GM23338 (cell line): Measurements from ENCODE around the gene OR8D2. TPM values are rescaled to one million over a fixed set of nuclear protein-coding genes. Genes with fewer than 3 reads are reported as not detected.

ENCODE experiments used
- ATAC-seq: fragments of 200-7000 bp; cut with Tn5 transposase; 3 replicates; pipeline ENCODE4 v1.9.1; 2020
- DNase-seq: peaks from one replicate; pipeline ENCODE4 v3.0.0-alpha.2; 2015; ENCODE audit warnings: low spot score
- H2AFZ ChIP-seq: fragments of 200-600 bp; sonication (generic); 2 replicates; pipeline ENCODE4 v1.8.0; 2016; ENCODE audit warnings: antibody characterized with exemption, mild to moderate bottlenecking, moderate library complexity
- H3F3A ChIP-seq: fragments of 200-600 bp; sonication (generic); replicated peaks from 2 replicates; pipeline ENCODE4 v1.8.0; 2017; ENCODE audit warnings: antibody characterized with exemption, mixed run types, low read depth
- H3K27ac ChIP-seq: fragments of 200-600 bp; sonication (generic); 2 replicates; pipeline ENCODE4 v1.6.1; 2016; ENCODE audit warnings: low read depth
- H3K27me3 ChIP-seq: fragments of 200-600 bp; sonication (generic); 2 replicates; pipeline ENCODE4 v1.8.0; 2016; ENCODE audit warnings: mild to moderate bottlenecking, mixed run types, moderate library complexity; ENCODE audit not compliant: insufficient read depth
- H3K36me3 ChIP-seq: fragments of 200-600 bp; sonication (generic); 2 replicates; pipeline ENCODE4 v1.8.0; 2016; ENCODE audit warnings: mild to moderate bottlenecking; ENCODE audit not compliant: insufficient read depth
- H3K4me1 ChIP-seq: fragments of 200-600 bp; sonication (generic); 2 replicates; pipeline ENCODE4 v1.8.0; 2016; ENCODE audit warnings: mild to moderate bottlenecking, moderate library complexity; ENCODE audit not compliant: insufficient read depth
- H3K4me2 ChIP-seq: fragments of 200-600 bp; sonication (generic); 2 replicates; pipeline ENCODE4 v1.7.1; 2017; ENCODE audit warnings: mixed run types
- H3K4me3 ChIP-seq: fragments of 200-600 bp; sonication (generic); 2 replicates; pipeline ENCODE4 v1.6.1; 2016; ENCODE audit warnings: mixed run types
- H3K79me2 ChIP-seq: fragments of 200-600 bp; sonication (generic); replicated peaks from 2 replicates; pipeline ENCODE4 v1.8.0; 2017; ENCODE audit warnings: mild to moderate bottlenecking; ENCODE audit not compliant: insufficient read depth
- H3K9me2 ChIP-seq: fragments of 200-600 bp; sonication (generic); 2 replicates; pipeline ENCODE4 v1.8.0; 2017; ENCODE audit not compliant: insufficient read depth
- H4K20me1 ChIP-seq: fragments of 200-600 bp; sonication (generic); replicated peaks from 2 replicates; pipeline ENCODE4 v1.8.0; 2017; ENCODE audit warnings: mild to moderate bottlenecking; ENCODE audit not compliant: insufficient read depth
- H3K27ac Mint-ChIP-seq: 2 replicates; pipeline ENCODE4 v1.8.0; 2020; ENCODE audit warnings: inconsistent platforms, mild to moderate bottlenecking, moderate library complexity, mixed read lengths
- H3K27me3 Mint-ChIP-seq: 3 replicates; pipeline ENCODE4 v1.8.0; 2022; ENCODE audit warnings: low read depth, mild to moderate bottlenecking, moderate library complexity, mixed read lengths, inconsistent platforms; ENCODE audit not compliant: insufficient read depth, poor library complexity
- H3K36me3 Mint-ChIP-seq: 3 replicates; pipeline ENCODE4 v1.8.0; 2021; ENCODE audit warnings: low read depth, mild to moderate bottlenecking, inconsistent platforms, moderate library complexity, mixed read lengths
- H3K4me1 Mint-ChIP-seq: 3 replicates; pipeline ENCODE4 v1.8.0; 2020; ENCODE audit warnings: mild to moderate bottlenecking, inconsistent platforms, mixed read lengths
- H3K4me3 Mint-ChIP-seq: 3 replicates; pipeline ENCODE4 v1.8.0; 2021; ENCODE audit warnings: moderate library complexity, mild to moderate bottlenecking, inconsistent platforms, mixed read lengths
- H3K9me3 Mint-ChIP-seq: 3 replicates; pipeline ENCODE4 v1.8.0; 2020; ENCODE audit warnings: moderate library complexity, mild to moderate bottlenecking, inconsistent platforms, mixed read lengths
- CREB1 ChIP-seq: fragments of 250-450 bp; sonication (Bioruptor Pico); IDR thresholded peaks from 2 replicates; pipeline ENCODE4 v1.5.0; 2020; ENCODE audit warnings: low read depth, mild to moderate bottlenecking, moderate library complexity
- CTCF ChIP-seq, 2 experiments: fragments of 200-600 bp in 1 of 2; sonication (generic) in 1 of 2; conservative IDR thresholded peaks; 2 replicates each; pipeline versions ENCODE4 v1.5.1 to v1.6.1; 2016 to 2017; ENCODE audit warnings: antibody characterized with exemption in 2 of 2, low read depth in 2 of 2, mild to moderate bottlenecking in 2 of 2, moderate library complexity in 1 of 2
- ETS1 ChIP-seq: IDR thresholded peaks from 2 replicates; pipeline ENCODE4 v1.6.1; 2016; ENCODE audit warnings: antibody characterized with exemption
- EZH2 ChIP-seq: fragments of 200-600 bp; sonication (generic); IDR thresholded peaks from one replicate; pipeline ENCODE4 v1.8.0; 2017; ENCODE audit warnings: antibody characterized with exemption, mild to moderate bottlenecking, low read depth; ENCODE audit not compliant: unreplicated experiment
- EZH2phosphoT487 ChIP-seq: fragments of 200-600 bp; sonication (generic); IDR thresholded peaks from one replicate; pipeline ENCODE4 v1.8.1; 2018; ENCODE audit warnings: antibody characterized with exemption; ENCODE audit not compliant: unreplicated experiment
- NANOG ChIP-seq: IDR thresholded peaks from 2 replicates; pipeline ENCODE4 v1.6.1; 2016; ENCODE audit warnings: antibody characterized with exemption, borderline replicate concordance
- STAT1 ChIP-seq: IDR thresholded peaks from one replicate; pipeline ENCODE4 v1.6.1; 2016; ENCODE audit warnings: antibody characterized with exemption; ENCODE audit not compliant: unreplicated experiment
- ZNF114 ChIP-seq: fragments of 250-450 bp; sonication (Bioruptor Pico); IDR thresholded peaks from 2 replicates; pipeline ENCODE4 v1.5.0; 2020; ENCODE audit warnings: mild to moderate bottlenecking, moderate library complexity
- polyA plus RNA-seq: library from polyadenylated mRNA; unstranded; fragments of >200 nt; fragmentation: Nextera tagmentation; extraction: Ambion mirVana; gene quantifications from 2 replicates; pipeline ENCODE4 v1.2.1, GENCODE V29; 2016
- total RNA-seq: library from RNA; depleted of rRNA; stranded (reverse); fragments of >200 nt; shearing (Covaris generic); gene quantifications from 2 replicates; pipeline ENCODE4 v1.2.3, GENCODE V29; 2014
- TF ChIP-seq, protein P1 (sequence below): IDR thresholded peaks from one replicate; pipeline ENCODE4 v1.6.1; 2018; ENCODE audit warnings: antibody characterized with exemption; ENCODE audit not compliant: unreplicated experiment

The OR8D2 gene
- total and polyA plus RNA-seq, 2 experiments from 2014 or later: not detected

- Histone ChIP-seq H3K4me1 (peaks cover 5% of the 10 kb centered on the region; the same call in 1 of the 2 replicates), H3K27me3 (no peaks in the 10 kb centered on the region), H3K9me2 (no peaks in the 10 kb centered on the region), H4K20me1 (no peaks in the 10 kb centered on the region), H3K4me3 (no peak overlapping the region), H3F3A (no peaks in the 10 kb centered on the region), H2AFZ (no peak overlapping the region), H3K79me2 (no peaks in the 10 kb centered on the region), H3K36me3 (no peaks in the 10 kb centered on the region), H3K4me2 (no peak overlapping the region), H3K27ac (no peak overlapping the region)
- no peak for ATAC-seq
- no peak for DNase-seq
- Mint-ChIP-seq H3K36me3 (no peaks in the 10 kb centered on the region), H3K9me3 (no peaks in the 10 kb centered on the region; the same call in 1 of the 3 replicates), H3K4me3 (no peak overlapping the region), H3K27ac (no peak overlapping the region), H3K27me3 (no peaks in the 10 kb centered on the region), H3K4me1 (no peaks in the 10 kb centered on the region)
- TF ChIP-seq EZH2phosphoT487 (no peak), ZNF114 (CRISPR knock-in tag) (no peak), STAT1 (no peak), CREB1 (CRISPR knock-in tag) (no peak), ETS1 (no peak), NANOG (no peak), CTCF (conservative IDR thresholded peaks at IDR 0.05; ENCODE audit: low read depth in 2 of 2) (no peak), EZH2 (no peak)
- TF ChIP-seq, protein P1, sequence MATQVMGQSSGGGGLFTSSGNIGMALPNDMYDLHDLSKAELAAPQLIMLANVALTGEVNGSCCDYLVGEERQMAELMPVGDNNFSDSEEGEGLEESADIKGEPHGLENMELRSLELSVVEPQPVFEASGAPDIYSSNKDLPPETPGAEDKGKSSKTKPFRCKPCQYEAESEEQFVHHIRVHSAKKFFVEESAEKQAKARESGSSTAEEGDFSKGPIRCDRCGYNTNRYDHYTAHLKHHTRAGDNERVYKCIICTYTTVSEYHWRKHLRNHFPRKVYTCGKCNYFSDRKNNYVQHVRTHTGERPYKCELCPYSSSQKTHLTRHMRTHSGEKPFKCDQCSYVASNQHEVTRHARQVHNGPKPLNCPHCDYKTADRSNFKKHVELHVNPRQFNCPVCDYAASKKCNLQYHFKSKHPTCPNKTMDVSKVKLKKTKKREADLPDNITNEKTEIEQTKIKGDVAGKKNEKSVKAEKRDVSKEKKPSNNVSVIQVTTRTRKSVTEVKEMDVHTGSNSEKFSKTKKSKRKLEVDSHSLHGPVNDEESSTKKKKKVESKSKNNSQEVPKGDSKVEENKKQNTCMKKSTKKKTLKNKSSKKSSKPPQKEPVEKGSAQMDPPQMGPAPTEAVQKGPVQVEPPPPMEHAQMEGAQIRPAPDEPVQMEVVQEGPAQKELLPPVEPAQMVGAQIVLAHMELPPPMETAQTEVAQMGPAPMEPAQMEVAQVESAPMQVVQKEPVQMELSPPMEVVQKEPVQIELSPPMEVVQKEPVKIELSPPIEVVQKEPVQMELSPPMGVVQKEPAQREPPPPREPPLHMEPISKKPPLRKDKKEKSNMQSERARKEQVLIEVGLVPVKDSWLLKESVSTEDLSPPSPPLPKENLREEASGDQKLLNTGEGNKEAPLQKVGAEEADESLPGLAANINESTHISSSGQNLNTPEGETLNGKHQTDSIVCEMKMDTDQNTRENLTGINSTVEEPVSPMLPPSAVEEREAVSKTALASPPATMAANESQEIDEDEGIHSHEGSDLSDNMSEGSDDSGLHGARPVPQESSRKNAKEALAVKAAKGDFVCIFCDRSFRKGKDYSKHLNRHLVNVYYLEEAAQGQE: no peak
Observed at GRCh38 chr11:124294687-124295086, 25.3 kb downstream of the OR8D2 start.
